WTC11 (cell line): ENCODE results near the gene PFN1. TPM values are rescaled to one million over a fixed set of nuclear protein-coding genes. Genes with fewer than 3 reads are reported as not detected.
A peak's percentile ranks its signal among the peaks of the same experiment; 100 is the strongest.
"Not testable (repeated sequence)": the region's sequence is repeated elsewhere in the genome, so short reads cannot be mapped to it uniquely, and the experiment has no call there.

Experiments used
- ATAC-seq: fragments of 200-7000 bp; cut with Tn5 transposase; 2 replicates; pipeline ENCODE4 v1.10.0; 2021; ENCODE audit warnings: mild to moderate bottlenecking, moderate library complexity
- CTCF ChIA-PET: fragments of 300-600 bp; sonication (Branson Sonifier 250); formaldehyde crosslinking; loops from one replicate; lab custom pipeline; 2021; ENCODE audit warnings: antibody characterized with exemption; lab: Charles Lee
- POLR2A ChIA-PET: fragments of 350-600 bp; sonication (Branson Sonifier 250); formaldehyde crosslinking; loops from one replicate; lab custom pipeline; 2021; ENCODE audit warnings: antibody characterized with exemption; lab: Charles Lee
- DNase-seq: peaks from one replicate; pipeline ENCODE4 v3.0.0; 2021; ENCODE audit warnings: low spot score
- H3K27ac Mint-ChIP-seq: 2 replicates; pipeline ENCODE4 v1.8.0; 2021; ENCODE audit warnings: mixed read lengths
- H3K27me3 Mint-ChIP-seq: 2 replicates; pipeline ENCODE4 v1.8.0; 2021; ENCODE audit warnings: low read depth, mild to moderate bottlenecking, moderate library complexity, mixed read lengths
- H3K36me3 Mint-ChIP-seq: 2 replicates; pipeline ENCODE4 v1.8.0; 2021; ENCODE audit warnings: mixed read lengths
- H3K4me1 Mint-ChIP-seq: 2 replicates; pipeline ENCODE4 v1.8.0; 2022; ENCODE audit warnings: mixed read lengths
- H3K4me3 Mint-ChIP-seq: 2 replicates; pipeline ENCODE4 v1.8.0; 2021; ENCODE audit warnings: mild to moderate bottlenecking, moderate library complexity, mixed read lengths
- H3K9me3 Mint-ChIP-seq: 2 replicates; pipeline ENCODE4 v1.8.0; 2021; ENCODE audit warnings: mixed read lengths
- CBFB ChIP-seq: sonication (generic); formaldehyde crosslinking; IDR thresholded peaks from 2 replicates; pipeline ENCODE4 v1.8.1; 2022; ENCODE audit warnings: mild to moderate bottlenecking, low read depth, missing genetic modification reagents
- CTCF ChIP-seq: fragments of 200-600 bp; IDR thresholded peaks from 2 replicates; pipeline ENCODE4 v1.8.0; 2022; ENCODE audit warnings: antibody characterized with exemption
- E2F1 ChIP-seq: sonication (generic); formaldehyde crosslinking; IDR thresholded peaks from 2 replicates; pipeline ENCODE4 v1.8.0; 2022; ENCODE audit warnings: mild to moderate bottlenecking, missing genetic modification reagents
- ETV6 ChIP-seq: sonication (generic); formaldehyde crosslinking; IDR thresholded peaks from 2 replicates; pipeline ENCODE4 v1.8.1; 2022; ENCODE audit warnings: mild to moderate bottlenecking, missing genetic modification reagents
- FOXK1 ChIP-seq: sonication (generic); formaldehyde crosslinking; IDR thresholded peaks from 2 replicates; pipeline ENCODE4 v1.8.0; 2022; ENCODE audit warnings: mild to moderate bottlenecking, moderate library complexity, missing genetic modification reagents
- FOXP4 ChIP-seq: sonication (generic); formaldehyde crosslinking; IDR thresholded peaks from 2 replicates; pipeline ENCODE4 v1.8.0; 2022; ENCODE audit warnings: mild to moderate bottlenecking, missing genetic modification reagents
- RORB ChIP-seq: fragments of 250-450 bp; sonication (Bioruptor Pico); IDR thresholded peaks from 2 replicates; pipeline ENCODE4 v1.9.0; 2021; ENCODE audit warnings: mild to moderate bottlenecking
- TP53 ChIP-seq: sonication (generic); formaldehyde crosslinking; IDR thresholded peaks from 2 replicates; pipeline ENCODE4 v1.8.1; 2023; ENCODE audit warnings: mild to moderate bottlenecking, missing genetic modification reagents
- total RNA-seq: library from RNA; stranded (reverse); gene quantifications from 3 replicates; pipeline ENCODE4 v1.2.3, GENCODE V29; 2021
- TF ChIP-seq, protein P1 (sequence below): sonication (generic); formaldehyde crosslinking; IDR thresholded peaks from 2 replicates; pipeline ENCODE4 v1.8.1; 2023; ENCODE audit warnings: mild to moderate bottlenecking, missing genetic modification reagents
- TF ChIP-seq, protein P2 (sequence below): fragments of 250-450 bp; sonication (Bioruptor Pico); IDR thresholded peaks from 2 replicates; pipeline ENCODE4 v2.1.2; 2022; ENCODE audit warnings: mild to moderate bottlenecking, moderate library complexity
- TF ChIP-seq, protein P3 (sequence below): fragments of 250-450 bp; sonication (Bioruptor Pico); IDR thresholded peaks from 2 replicates; pipeline ENCODE4 v1.9.0; 2021; ENCODE audit warnings: mild to moderate bottlenecking

The PFN1 gene
- total RNA-seq, 1 experiment from 2014 or later = 1,289 TPM

GRCh38 chr17:4931963-4932362 lies 16.4 kb downstream of the PFN1 start, which contains the start of gene GP1BA:
GP1BA (plus strand) TSS chr17:4932277; CDS start chr17:4932605, 328 bp downstream.
- ATAC-seq = no peak
- TF ChIP-seq, protein P1, sequence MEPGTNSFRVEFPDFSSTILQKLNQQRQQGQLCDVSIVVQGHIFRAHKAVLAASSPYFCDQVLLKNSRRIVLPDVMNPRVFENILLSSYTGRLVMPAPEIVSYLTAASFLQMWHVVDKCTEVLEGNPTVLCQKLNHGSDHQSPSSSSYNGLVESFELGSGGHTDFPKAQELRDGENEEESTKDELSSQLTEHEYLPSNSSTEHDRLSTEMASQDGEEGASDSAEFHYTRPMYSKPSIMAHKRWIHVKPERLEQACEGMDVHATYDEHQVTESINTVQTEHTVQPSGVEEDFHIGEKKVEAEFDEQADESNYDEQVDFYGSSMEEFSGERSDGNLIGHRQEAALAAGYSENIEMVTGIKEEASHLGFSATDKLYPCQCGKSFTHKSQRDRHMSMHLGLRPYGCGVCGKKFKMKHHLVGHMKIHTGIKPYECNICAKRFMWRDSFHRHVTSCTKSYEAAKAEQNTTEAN = no peak
- TF ChIP-seq CTCF (no peak), FOXK1 (CRISPR knock-in tag) (no peak), TP53 (CRISPR knock-in tag) (no peak), CBFB (CRISPR knock-in tag) (no peak)
- TF ChIP-seq, protein P2, sequence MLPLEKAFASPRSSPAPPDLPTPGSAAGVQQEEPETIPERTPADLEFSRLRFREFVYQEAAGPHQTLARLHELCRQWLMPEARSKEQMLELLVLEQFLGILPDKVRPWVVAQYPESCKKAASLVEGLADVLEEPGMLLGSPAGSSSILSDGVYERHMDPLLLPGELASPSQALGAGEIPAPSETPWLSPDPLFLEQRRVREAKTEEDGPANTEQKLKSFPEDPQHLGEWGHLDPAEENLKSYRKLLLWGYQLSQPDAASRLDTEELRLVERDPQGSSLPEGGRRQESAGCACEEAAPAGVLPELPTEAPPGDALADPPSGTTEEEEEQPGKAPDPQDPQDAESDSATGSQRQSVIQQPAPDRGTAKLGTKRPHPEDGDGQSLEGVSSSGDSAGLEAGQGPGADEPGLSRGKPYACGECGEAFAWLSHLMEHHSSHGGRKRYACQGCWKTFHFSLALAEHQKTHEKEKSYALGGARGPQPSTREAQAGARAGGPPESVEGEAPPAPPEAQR (CRISPR knock-in tag) = no peak
- Mint-ChIP-seq H3K9me3 (no peaks in the 10 kb centered on the region), H3K4me1 (peaks cover 9% of the 10 kb centered on the region), H3K27ac (no peak within 1 kb of the TSS), H3K27me3 (no peaks in the 10 kb centered on the region), H3K36me3 (0 out of 2 replicates have a peak, but pooled peaks cover 8% of the 10 kb centered on the region), H3K4me3 (no peak within 1 kb of the TSS)
- no peak for DNase-seq
- POLR2A ChIA-PET = interaction anchor here (1.0 kb wide), 2 partner anchors 8 to 22 kb away, joined by 3 to 4 read pairs; partner anchors contain the start of gene RNF167
- CTCF ChIA-PET = interaction anchor here (3.3 kb wide), 1 partner anchor 23 kb away, joined by 39 read pairs; no protein-coding TSS in a partner anchor

- ChIA-PET POLR2A (no interaction called here), CTCF (interaction anchor here (0.5 kb wide), 1 partner anchor 20 kb away, joined by 4 read pairs; no protein-coding TSS in a partner anchor)
- no peak for ATAC-seq
- Mint-ChIP-seq H3K27me3 (no peaks in the 10 kb centered on the region), H3K36me3 (0 out of 2 replicates have a peak, but pooled peaks cover 5% of the 10 kb centered on the region), H3K27ac (no peak overlapping the region), H3K4me1 (peaks cover under 1% of the 10 kb centered on the region), H3K4me3 (no peak overlapping the region), H3K9me3 (no peaks in the 10 kb centered on the region)
- no peak for TF ChIP-seq ETV6 (CRISPR knock-in tag)
- TF ChIP-seq FOXP4 (CRISPR knock-in tag) = no peak
- TF ChIP-seq E2F1 = no peak
- TF ChIP-seq RORB (CRISPR knock-in tag) = no peak
- TF ChIP-seq, protein P3, sequence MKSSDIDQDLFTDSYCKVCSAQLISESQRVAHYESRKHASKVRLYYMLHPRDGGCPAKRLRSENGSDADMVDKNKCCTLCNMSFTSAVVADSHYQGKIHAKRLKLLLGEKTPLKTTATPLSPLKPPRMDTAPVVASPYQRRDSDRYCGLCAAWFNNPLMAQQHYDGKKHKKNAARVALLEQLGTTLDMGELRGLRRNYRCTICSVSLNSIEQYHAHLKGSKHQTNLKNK = no peak
- no peak for DNase-seq
Observed at GRCh38 chr17:4928881-4929280, 19.4 kb downstream of the PFN1 start.

- not testable (repeated sequence) for ATAC-seq, H3K36me3 Mint-ChIP-seq, H3K4me1 Mint-ChIP-seq, H3K27me3 Mint-ChIP-seq, H3K9me3 Mint-ChIP-seq, H3K4me3 Mint-ChIP-seq, DNase-seq
- ChIA-PET POLR2A (interaction anchor here (0.6 to 1.3 kb wide), 2 partner anchors 27 to 41 kb away, joined by 3 to 12 read pairs; partner anchors contain the start of gene C17orf107), CTCF (interaction anchor here (2.3 kb wide), 1 partner anchor 18 kb away, joined by 11 read pairs; no protein-coding TSS in a partner anchor)
- H3K27ac Mint-ChIP-seq = peak overlapping the region; percentile 11; the same call in 1 of the 2 replicates
Observed at GRCh38 chr17:4926577-4927335, 21.6 kb downstream of the PFN1 start.
